Peyer's patch (tissue), 4 donors: ENCODE measurements around the gene WNT3A.

ENCODE experiments used
- POLR2A ChIP-seq, 2 donors: fragments of 450-650 bp; IDR thresholded peaks; one replicate each; pipeline ENCODE4 v1.5.1; 2017; ENCODE audit warnings: antibody characterized with exemption in 2 of 2, mild to moderate bottlenecking in 2 of 2, moderate library complexity in 2 of 2
- TF ChIP-seq, protein P1 (sequence below), 6 experiments: fragments of 450-650 bp in 4 of 6; fragments of 200-600 bp in 2 of 6; sonication (generic) in 1 of 6; IDR thresholded peaks; one replicate each; pipeline ENCODE4 v1.5.1; 2017 to 2019; ENCODE audit warnings: antibody characterized with exemption in 6 of 6, mild to moderate bottlenecking in 3 of 6, moderate library complexity in 1 of 6

DNA sequence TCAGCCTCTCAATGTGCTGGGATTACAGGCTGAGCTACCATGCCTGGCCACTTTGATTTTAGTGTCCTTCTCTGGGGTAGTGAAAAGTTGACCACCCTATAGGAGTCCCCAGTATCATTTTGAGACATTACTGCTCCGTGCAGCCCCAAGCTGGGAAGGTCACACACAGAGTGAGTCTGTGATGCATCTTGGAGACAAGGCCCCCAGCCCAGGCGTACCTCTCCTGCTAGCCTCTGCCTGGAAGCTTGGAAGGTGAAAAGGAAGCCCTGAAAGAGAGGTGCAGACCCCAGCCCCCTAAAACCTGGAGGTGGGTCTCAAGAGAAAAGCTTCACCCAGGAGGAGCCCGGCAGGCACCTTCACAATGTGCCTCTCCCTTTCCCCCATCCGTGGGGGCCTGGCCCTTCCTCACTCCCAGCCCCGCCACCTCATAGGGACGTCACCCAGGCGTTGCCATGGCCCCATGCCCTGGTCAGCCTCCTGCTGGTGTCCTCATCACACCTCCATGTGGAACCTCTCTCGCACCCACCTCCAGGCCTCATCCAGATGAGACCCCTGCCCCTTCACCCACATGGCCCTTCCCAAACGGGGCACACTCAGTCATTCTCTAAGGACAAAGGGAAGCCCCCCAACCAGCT, 70.1 kb downstream of the WNT3A start:
- TF ChIP-seq, protein P1, sequence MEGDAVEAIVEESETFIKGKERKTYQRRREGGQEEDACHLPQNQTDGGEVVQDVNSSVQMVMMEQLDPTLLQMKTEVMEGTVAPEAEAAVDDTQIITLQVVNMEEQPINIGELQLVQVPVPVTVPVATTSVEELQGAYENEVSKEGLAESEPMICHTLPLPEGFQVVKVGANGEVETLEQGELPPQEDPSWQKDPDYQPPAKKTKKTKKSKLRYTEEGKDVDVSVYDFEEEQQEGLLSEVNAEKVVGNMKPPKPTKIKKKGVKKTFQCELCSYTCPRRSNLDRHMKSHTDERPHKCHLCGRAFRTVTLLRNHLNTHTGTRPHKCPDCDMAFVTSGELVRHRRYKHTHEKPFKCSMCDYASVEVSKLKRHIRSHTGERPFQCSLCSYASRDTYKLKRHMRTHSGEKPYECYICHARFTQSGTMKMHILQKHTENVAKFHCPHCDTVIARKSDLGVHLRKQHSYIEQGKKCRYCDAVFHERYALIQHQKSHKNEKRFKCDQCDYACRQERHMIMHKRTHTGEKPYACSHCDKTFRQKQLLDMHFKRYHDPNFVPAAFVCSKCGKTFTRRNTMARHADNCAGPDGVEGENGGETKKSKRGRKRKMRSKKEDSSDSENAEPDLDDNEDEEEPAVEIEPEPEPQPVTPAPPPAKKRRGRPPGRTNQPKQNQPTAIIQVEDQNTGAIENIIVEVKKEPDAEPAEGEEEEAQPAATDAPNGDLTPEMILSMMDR (IDR thresholded peaks at IDR 0.05) = no peak
- TF ChIP-seq POLR2A (IDR thresholded peaks at IDR 0.05) = no peak
